ENCODE data around the gene DENND1C. TPM values are rescaled to one million over a fixed set of nuclear protein-coding genes. Genes with fewer than 3 reads are reported as not detected.
"Not testable (repeated sequence)": the region's sequence is repeated elsewhere in the genome, so short reads cannot be mapped to it uniquely, and the experiment has no call there.

The DENND1C gene
- total RNA-seq, 1 donor from 2014 or later, result 70.0 TPM

DNA sequence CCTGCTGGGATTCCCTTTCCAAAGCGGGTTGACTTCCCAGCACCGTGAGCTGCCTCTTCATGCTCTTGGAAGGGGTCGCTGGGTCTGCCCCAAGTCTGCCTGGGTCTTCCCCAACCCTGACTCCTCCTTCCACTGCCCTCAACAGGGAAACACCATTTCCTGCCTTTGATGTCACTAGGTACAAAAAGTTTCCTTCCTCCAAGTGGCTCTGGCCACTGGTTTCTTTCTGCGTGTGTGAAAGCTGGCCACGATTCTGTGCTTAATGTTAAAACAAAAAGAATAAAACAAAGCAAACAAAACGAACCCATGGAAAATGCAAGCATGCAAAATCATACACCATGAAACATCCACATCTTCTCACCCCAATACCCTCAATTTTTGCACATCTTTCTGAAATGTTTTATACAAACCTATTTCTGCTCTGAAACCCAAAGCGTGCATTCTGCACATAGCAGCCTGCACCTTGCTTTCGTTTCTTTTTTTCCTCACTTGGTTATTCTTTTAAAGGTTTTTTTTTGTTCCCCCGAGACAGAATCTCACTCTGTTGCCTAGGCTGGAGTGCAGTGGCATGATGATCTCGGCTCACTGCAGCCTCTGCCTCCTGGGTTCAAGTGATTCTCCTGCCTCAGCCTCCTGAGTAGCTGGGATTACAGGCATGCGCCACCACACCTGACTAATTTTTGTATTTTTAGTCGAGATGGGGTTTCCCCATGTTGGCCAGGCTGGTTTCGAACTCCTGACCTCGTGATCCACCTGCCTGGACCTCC lies 36.7 kb upstream of the DENND1C start:
- intact Hi-C loops (cut with micrococcal nuclease), result loop anchor here (1.0 to 5.0 kb wide), 4 partner anchors 39 to 249 kb away; partner anchors contain the start of gene SH2D3A
- peaks cover 35% of the 10 kb centered on the region for H3K4me1 Mint-ChIP-seq (ENCODE audit: low read depth)
- no peaks in the 10 kb centered on the region for H3K36me3 Mint-ChIP-seq (ENCODE audit: low read depth)
- H3K27me3 Mint-ChIP-seq (ENCODE audit: low read depth), result no peaks in the 10 kb centered on the region
- H3K27ac Mint-ChIP-seq, result peak overlapping the region; percentile 88
- peak; percentile 44 for DNase-seq (ENCODE audit: low spot score)
- H3K4me3 Mint-ChIP-seq (ENCODE audit: low read depth), result peak overlapping the region; percentile 66
- no peaks in the 10 kb centered on the region for H3K9me3 Mint-ChIP-seq

DNA sequence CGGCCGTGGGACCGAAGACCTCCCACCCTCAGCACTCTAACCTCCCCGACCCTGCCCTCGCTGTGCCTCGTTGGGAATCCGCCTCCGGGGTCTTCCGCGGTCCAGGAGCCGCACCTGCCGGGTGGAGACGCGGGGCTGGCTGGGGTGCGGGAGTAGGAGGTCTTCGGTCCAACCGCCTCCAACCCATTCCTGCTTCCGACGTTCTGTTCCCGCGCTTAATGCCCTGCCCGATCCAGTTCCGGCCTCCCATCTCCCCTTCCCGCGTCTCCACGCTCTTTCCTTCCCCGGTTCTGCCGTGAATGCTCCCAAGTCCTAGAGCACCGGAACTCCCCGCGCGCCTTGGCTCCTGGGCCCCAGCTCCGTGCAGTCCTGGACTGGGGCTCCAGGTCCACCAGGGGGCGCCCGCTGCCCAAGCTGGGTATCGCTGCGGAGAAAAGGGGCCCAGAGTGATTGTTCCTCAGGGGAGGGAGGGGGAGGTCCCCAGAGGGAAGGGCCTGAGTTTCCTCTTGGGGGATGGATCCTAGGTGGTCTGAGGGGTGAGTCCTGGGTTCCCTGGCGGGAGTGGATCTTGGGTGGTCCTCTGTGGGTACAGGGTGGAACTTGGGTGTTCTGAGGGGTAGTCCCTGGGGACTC lies 35.2 kb upstream of the DENND1C start:
- H3K36me3 Mint-ChIP-seq (ENCODE audit: low read depth), result no peaks in the 10 kb centered on the region

DNA sequence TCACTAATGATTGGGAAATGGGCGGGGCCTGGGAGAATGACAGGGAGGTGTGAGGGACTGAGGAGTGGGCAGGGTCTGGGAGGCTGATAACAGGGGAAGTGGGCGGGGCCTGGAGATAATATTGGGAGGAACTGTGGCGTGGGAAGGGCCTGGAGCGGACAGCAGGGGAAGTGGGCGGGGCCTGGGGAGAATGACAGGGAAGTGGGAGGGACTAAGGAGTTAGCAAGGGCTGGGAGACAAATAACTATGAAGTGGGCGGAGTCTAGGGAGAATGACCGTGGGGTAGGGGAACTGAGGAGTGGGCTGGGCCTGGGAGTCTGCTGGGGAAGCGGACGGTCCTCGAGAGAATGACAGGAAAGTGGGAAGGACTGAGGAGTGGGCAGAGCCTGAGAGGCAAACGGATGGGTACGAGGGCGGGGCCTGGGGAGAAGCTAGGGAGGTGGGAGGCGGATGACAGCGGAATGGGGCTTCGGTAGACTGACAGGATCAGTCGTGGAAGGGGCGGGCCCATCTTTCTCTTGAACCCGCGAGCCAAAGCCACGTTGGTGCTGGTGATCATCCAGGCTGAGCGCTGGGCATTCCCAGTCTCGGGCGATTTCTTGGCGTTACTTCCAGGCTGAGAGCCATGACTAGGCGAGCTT lies 34.6 kb upstream of the DENND1C start:
- peak overlapping the region; percentile 89 for H3K27ac Mint-ChIP-seq
- peak overlapping the region; percentile 94 for H3K4me3 Mint-ChIP-seq (ENCODE audit: low read depth)
- H3K9me3 Mint-ChIP-seq, result no peaks in the 10 kb centered on the region

More for the DNA sequence above, 35.2 kb upstream of the DENND1C start:
- intact Hi-C loops (cut with micrococcal nuclease), result loop anchor here (1.0 to 5.0 kb wide), 10 partner anchors 14 to 347 kb away; partner anchors contain the start of genes CD70, SH2D3A and TNFSF9
- Mint-ChIP-seq H3K27ac (peak overlapping the region; percentile 94), H3K4me3 (ENCODE audit: low read depth) (peak overlapping the region; percentile 94), H3K4me1 (ENCODE audit: low read depth) (peaks cover 31% of the 10 kb centered on the region), H3K9me3 (no peaks in the 10 kb centered on the region), H3K27me3 (ENCODE audit: low read depth) (no peaks in the 10 kb centered on the region)
- DNase-seq (ENCODE audit: low spot score), result peak; percentile 85

DNA sequence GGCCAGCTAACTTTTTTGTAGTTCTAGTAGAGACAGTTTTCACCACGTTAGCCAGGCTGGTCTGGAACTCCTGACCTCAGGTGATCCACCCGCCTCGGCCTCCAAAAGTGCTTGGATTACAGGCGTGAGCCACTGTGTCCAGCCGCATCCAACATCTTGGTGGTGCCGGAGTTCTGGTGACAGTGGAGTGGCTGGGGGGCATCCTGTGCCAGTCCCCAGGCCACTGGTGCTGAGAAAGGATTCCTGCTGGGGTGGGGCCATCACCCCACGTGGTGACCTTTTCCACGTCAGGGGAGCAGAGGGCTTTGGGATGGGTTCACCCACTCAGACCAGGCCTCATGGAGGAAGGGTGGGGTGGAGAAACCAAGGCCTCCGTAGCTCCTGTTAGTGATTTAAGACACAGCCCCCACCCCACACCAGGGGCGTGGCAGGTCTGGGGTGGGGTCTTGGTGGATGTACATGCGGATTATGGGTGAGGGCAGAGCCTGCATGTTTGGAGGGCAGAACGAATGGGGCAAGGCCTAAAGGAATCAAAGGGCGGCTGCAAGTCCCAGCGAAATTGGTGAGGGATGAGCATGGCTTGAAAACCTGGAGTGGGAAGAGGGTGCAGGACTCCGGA lies 33.4 kb upstream of the DENND1C start:
- Mint-ChIP-seq H3K36me3 (ENCODE audit: low read depth) (no peaks in the 10 kb centered on the region), H3K4me3 (ENCODE audit: low read depth) (peak overlapping the region; percentile 49), H3K27me3 (ENCODE audit: low read depth) (no peaks in the 10 kb centered on the region), H3K9me3 (no peaks in the 10 kb centered on the region), H3K27ac (no peak overlapping the region), H3K4me1 (ENCODE audit: low read depth) (peaks cover 31% of the 10 kb centered on the region)
- intact Hi-C loops (cut with micrococcal nuclease), result loop anchor here (5.0 kb wide), 3 partner anchors 42 to 252 kb away; partner anchors contain the start of gene SH2D3A
- no peak for DNase-seq (ENCODE audit: low spot score)

More for the DNA sequence above, 34.6 kb upstream of the DENND1C start:
- Mint-ChIP-seq H3K36me3 (ENCODE audit: low read depth) (no peaks in the 10 kb centered on the region), H3K27me3 (ENCODE audit: low read depth) (no peaks in the 10 kb centered on the region), H3K4me1 (ENCODE audit: low read depth) (peaks cover 33% of the 10 kb centered on the region)
- intact Hi-C loops (cut with micrococcal nuclease), result loop anchor here (1.0 to 5.0 kb wide), 8 partner anchors 15 to 251 kb away; partner anchors contain the start of genes CD70, SH2D3A and TNFSF9
- peak; percentile 76 for DNase-seq (ENCODE audit: low spot score)

DNA sequence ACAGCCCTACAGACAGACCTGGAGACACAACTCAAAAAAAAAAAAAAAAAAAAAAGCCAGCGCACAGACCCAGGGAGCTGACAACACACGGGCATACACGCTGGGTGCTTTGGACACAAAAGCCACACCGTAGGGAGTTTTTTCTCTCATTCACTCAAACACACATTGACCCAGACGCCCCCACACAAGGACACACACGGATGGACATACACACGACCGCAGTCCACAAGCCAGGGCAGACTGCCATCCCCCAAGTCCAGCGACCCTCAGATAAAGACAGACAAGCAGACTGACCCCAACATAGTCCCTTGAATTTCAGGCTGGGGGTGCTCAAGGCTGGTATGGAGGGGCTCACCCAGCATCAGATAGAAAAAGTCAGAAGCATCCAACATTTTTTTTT lies 32.5 kb upstream of the DENND1C start:
- intact Hi-C loops (cut with micrococcal nuclease), result no loop called here
- no peaks in the 10 kb centered on the region for H3K27me3 Mint-ChIP-seq (ENCODE audit: low read depth)
- DNase-seq (ENCODE audit: low spot score), result no peak
- H3K9me3 Mint-ChIP-seq, result no peaks in the 10 kb centered on the region
- H3K4me1 Mint-ChIP-seq (ENCODE audit: low read depth), result peaks cover 25% of the 10 kb centered on the region
- no peaks in the 10 kb centered on the region for H3K36me3 Mint-ChIP-seq (ENCODE audit: low read depth)
- no peak overlapping the region for H3K4me3 Mint-ChIP-seq (ENCODE audit: low read depth)
- no peak overlapping the region for H3K27ac Mint-ChIP-seq

DNA sequence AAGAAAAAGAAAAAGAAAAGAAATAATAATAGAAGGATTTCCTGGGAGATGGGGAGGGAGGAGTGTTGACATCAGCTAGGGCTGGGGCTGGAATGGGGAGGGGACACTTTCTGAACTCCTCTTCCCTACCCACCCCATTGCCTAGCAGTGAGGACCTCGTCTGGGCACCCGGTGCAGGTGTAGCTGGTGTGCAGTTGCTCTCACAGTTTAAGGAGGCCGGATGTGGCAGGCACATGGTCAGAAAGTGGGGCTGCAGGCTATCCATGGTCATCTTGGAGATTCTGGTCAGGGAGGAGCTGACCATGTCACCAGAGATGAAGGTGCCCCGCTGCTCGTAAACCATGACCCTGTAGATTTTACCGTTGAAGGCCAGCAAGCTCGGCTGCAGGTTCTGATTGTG lies 29.0 kb upstream of the DENND1C start:
- H3K27me3 Mint-ChIP-seq (ENCODE audit: low read depth), result no peaks in the 10 kb centered on the region
- no peak overlapping the region for H3K4me3 Mint-ChIP-seq (ENCODE audit: low read depth)
- H3K36me3 Mint-ChIP-seq (ENCODE audit: low read depth), result no peaks in the 10 kb centered on the region
- H3K9me3 Mint-ChIP-seq, result no peaks in the 10 kb centered on the region
- peaks cover 3% of the 10 kb centered on the region for H3K4me1 Mint-ChIP-seq (ENCODE audit: low read depth)
- intact Hi-C loops (cut with micrococcal nuclease), result no loop called here
- no peak for DNase-seq (ENCODE audit: low spot score)
- no peak overlapping the region for H3K27ac Mint-ChIP-seq

DNA sequence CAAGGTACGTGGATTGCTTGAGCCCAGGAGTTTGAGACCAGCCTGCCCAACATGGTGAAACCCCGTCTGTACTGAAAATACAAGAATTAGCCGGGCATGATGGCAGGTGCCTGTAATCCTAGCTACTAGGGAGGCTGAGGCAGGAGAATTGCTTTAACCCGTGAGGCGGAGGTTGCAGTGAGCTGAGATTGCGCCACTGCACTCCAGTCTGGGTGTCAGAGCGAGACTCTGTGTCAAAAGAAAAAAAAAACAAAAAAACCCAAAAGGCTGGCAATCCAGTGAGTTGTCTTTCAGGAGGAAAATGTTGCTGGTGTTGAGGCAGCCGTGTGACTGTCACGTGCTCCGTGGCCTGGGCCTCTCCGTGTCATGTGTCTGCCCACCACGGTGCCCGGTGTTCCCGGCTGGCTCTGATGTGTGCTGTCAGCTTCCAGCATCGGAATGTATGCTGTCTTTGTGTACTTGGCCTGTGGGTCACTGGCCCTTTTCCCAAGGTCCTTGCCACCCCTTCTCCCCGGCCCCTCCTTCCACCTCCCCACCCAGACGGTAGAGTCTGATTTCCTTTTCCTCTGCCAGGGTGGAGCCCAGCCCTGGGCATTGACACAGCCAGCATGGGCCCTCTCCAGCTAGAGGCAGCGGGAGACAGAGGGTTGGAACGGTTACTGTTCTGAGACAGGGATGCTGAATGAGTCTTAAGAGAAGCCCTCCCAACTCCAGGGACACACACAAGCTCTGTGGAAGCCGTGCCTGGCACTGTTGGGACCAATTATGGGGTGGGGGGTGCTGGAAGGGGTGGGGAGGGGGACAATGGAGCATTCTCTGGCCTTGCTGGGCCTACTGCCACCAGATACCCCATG lies 27.8 kb upstream of the DENND1C start:
- Mint-ChIP-seq H3K36me3 (ENCODE audit: low read depth) (no peaks in the 10 kb centered on the region), H3K4me1 (ENCODE audit: low read depth) (peaks cover 8% of the 10 kb centered on the region), H3K4me3 (ENCODE audit: low read depth) (no peak overlapping the region), H3K27ac (no peak overlapping the region), H3K9me3 (no peaks in the 10 kb centered on the region), H3K27me3 (ENCODE audit: low read depth) (no peaks in the 10 kb centered on the region)
- DNase-seq (ENCODE audit: low spot score), result no peak
- intact Hi-C loops (cut with micrococcal nuclease), result loop anchor here (10.0 kb wide), 1 partner anchor 85 kb away; the partner anchor contains the start of gene KHSRP

DNA sequence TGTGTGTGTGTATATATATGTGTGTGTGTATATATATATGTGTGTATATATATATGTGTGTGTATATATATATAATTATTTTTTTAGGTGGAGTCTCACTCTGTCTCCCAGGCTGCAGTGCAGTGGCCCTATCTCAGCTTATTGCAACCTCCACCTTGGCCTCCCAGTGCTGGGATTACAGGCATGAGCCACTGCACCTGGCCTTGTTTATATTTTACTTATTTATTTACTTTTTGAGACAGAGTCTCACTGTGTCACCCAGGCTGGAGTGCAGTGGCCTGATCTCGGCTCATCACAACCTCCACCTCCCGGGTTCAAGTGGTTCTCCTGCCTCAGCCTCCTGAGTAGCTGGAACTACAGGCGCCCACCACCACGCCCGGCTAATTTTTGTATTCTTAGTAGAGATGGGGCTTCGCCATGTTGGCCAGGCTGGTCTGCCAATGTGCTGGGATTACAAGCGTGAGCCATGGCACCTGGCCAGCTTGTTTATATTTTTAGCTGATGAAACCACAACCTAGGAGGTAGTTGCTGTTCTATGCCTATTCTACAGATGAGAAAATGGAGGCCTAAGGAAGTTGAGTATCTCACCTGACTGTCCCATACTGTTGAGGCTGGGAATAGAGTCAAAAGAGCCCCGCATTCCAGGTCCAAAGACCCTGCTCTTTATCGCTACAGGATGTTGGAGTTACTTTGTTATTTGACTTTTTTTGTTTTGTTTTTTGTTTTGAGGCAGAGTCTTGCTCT lies 26.6 kb upstream of the DENND1C start:
- H3K9me3 Mint-ChIP-seq; DNase-seq (ENCODE audit: low spot score); H3K27me3 Mint-ChIP-seq (ENCODE audit: low read depth); H3K4me1 Mint-ChIP-seq (ENCODE audit: low read depth); H3K27ac Mint-ChIP-seq; H3K36me3 Mint-ChIP-seq (ENCODE audit: low read depth); H3K4me3 Mint-ChIP-seq (ENCODE audit: low read depth): not testable (repeated sequence)
- intact Hi-C loops (cut with micrococcal nuclease), result loop anchor here (10.0 kb wide), 1 partner anchor 83 kb away; the partner anchor contains the start of gene KHSRP

DNA sequence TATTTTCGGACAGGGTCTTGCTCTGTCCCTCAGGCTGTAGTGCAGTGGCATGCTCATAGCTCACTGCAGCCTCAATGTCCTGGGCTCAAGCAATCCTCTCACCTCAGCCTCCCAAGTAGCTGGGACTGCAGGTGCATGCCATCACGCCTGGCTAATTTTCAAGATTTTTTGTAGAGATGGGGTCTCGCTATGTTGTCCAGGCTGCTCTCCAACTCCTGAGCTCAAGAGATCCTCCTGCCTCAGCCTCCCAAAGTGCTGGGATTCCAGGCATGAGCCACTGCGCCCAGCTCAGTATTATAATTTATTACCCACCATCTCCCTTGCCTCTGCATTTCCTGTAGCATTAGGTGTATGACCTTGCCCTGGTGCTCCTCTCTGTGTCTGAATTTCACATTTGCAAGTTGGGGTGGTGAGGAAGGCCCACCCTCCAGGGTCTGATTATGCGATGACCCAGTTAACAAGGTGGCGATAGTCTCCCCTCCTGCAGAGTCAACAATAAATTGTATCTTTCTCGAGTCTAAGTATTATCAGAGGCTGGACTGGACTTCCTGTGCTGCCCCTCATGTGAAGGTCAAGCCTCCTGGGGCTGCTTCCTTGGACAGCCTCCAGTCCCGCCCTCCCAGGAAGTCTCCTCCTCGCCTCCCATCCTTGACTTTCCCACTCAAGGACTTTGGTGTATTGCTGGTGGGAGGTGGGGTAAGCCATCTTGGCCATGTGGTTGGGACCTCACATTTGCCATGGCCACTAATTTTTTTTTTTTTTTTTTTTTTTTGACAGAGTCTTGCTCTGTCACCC lies 22.0 kb upstream of the DENND1C start:
- no peak for DNase-seq (ENCODE audit: low spot score)
- no peaks in the 10 kb centered on the region for H3K36me3 Mint-ChIP-seq (ENCODE audit: low read depth)
- intact Hi-C loops (cut with micrococcal nuclease), result loop anchor here (10.0 kb wide), 1 partner anchor 79 kb away; the partner anchor contains the start of gene KHSRP
- no peak overlapping the region for H3K27ac Mint-ChIP-seq
- H3K4me3 Mint-ChIP-seq (ENCODE audit: low read depth), result peak overlapping the region; percentile 67
- H3K27me3 Mint-ChIP-seq (ENCODE audit: low read depth), result peaks cover 6% of the 10 kb centered on the region
- H3K9me3 Mint-ChIP-seq, result no peaks in the 10 kb centered on the region
- H3K4me1 Mint-ChIP-seq (ENCODE audit: low read depth), result peaks cover 14% of the 10 kb centered on the region

DNA sequence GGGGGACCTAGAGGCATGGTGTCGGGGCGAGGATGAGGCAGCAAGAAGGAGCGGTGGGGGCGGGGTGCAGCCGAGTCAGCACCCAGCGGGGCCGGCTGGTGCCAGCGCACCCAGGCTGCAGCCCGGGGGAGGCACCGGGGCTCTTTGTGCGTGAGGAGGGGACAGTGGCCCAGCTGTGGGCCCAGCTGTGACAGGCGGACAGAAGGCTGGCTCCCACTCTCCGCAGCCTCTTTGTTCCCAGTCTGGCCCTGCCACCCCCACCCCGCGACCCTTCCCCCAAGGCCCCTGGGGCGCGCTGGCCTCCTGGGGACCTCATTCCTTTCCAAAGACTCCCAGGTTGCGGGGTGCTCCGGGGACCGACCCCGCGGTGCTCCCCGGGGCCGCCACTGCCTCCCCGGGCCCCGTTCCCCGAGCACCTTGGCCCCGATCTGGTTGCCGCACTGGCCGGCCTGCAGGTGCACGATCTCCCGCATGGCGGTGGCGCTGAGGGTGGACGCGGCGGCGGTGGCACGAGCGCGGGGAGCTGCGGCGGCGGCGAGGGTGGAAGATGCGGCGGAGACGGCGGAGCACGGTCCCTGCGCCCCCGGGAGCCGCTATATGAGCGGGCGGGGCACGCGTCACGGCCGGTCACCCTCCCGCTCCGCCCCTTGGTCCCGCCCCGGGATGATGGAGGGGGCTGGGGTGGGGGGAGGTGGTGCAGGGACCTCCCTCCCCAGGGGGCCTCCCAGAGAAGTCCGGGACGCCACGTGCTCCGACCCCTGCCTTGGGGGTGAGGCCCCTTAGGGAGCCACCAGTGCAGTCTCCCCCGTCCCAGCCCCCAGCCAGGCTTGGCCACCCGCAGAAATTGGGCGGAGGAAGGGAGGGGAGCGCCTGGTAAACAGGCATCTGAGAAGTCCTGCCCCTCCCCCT lies 20.4 kb upstream of the DENND1C start, which contains the start of gene TUBB4A:
TUBB4A (minus strand) TSS at position 570 of the 909 bp plus-strand sequence; CDS start at position 473, 97 bp downstream.
- no peak within 1 kb of the TSS for H3K27ac Mint-ChIP-seq
- peaks cover 19% of the 10 kb centered on the region for H3K4me1 Mint-ChIP-seq (ENCODE audit: low read depth)
- no peaks in the 10 kb centered on the region for H3K9me3 Mint-ChIP-seq
- H3K27me3 Mint-ChIP-seq (ENCODE audit: low read depth), result peaks cover 6% of the 10 kb centered on the region
- no peaks in the 10 kb centered on the region for H3K36me3 Mint-ChIP-seq (ENCODE audit: low read depth)
- peak; percentile 42 for DNase-seq (ENCODE audit: low spot score)
- peak within 1 kb of the TSS; percentile 80 for H3K4me3 Mint-ChIP-seq (ENCODE audit: low read depth)
- intact Hi-C loops (cut with micrococcal nuclease), result loop anchor here (10.0 kb wide), 1 partner anchor 77 kb away; the partner anchor contains the start of gene KHSRP
